ENCODE data around the gene PLA2G4A. TPM values are rescaled to one million over a fixed set of nuclear protein-coding genes. Genes with fewer than 3 reads are reported as not detected.
A peak's percentile ranks its signal among the peaks of the same experiment; 100 is the strongest.

PLA2G4A gene
- total and polyA plus RNA-seq, 2 donors (not counting 3 experiments of a cell fraction or from before 2014, with no cell fraction given): 8.2 to 13.3 TPM

DNA sequence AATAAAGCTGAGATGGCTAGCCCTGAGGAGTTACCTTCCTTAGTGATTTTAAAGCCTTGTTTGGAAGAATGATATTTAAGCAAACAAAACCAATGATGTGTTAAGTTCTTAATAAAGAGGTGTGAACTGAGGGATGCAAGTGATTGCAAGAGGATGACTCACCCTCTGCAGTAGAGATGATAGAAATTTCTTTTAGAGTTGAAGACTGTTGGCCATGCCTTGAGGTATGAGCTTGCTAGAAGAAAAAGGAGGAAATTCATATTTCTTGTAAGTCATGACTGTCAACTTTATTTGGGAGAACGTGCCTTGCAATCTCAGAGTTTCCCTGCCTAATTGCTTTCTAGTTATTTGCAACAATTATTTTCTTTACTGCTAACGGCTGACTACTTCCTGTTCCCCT lies 94.7 kb downstream of the PLA2G4A start:
- intact Hi-C loops (cut with micrococcal nuclease) (no loop called here), dilution Hi-C loops (cut with MboI; ENCODE audit: extremely low pct_ligation_motif_present, low sequenced_read_pairs) (no loop called here)
- Histone ChIP-seq H3K27ac (ENCODE audit: insufficient read depth, low read depth, low read length) (no peak overlapping the region), H3K27me3 (ENCODE audit: control insufficient read depth in 2 of 2, insufficient read depth in 2 of 2, low read length in 2 of 2) (no peaks in the 10 kb centered on the region), H3K4me1 (ENCODE audit: control insufficient read depth, extremely low read depth, insufficient read depth, low read length) (peaks cover 5% of the 10 kb centered on the region), H3K36me3 (ENCODE audit: control insufficient read depth in 2 of 2, extremely low read depth in 1 of 2, insufficient read depth in 2 of 2, low read length in 2 of 2) (no peaks in the 10 kb centered on the region), H4K20me1 (replicated peaks; ENCODE audit: control insufficient read depth, extremely low read depth, insufficient read depth, low read length) (no peaks in the 10 kb centered on the region), H3K9me1 (replicated peaks; ENCODE audit: control insufficient read depth, extremely low read depth, insufficient read depth, low read length) (no peaks in the 10 kb centered on the region), H3K79me2 (ENCODE audit: control insufficient read depth, insufficient read depth, low read length) (no peaks in the 10 kb centered on the region), H2AFZ (ENCODE audit: low read depth, low read length) (no peak overlapping the region), H3K4me2 (ENCODE audit: insufficient read depth, low read length) (no peak overlapping the region), H3K4me3 (replicated peaks in 1 of 3; ENCODE audit: insufficient read depth in 1 of 3, low read depth in 1 of 3, low read length in 3 of 3) (no peak overlapping the region), H3K9me3 (replicated peaks; ENCODE audit: control insufficient read depth, insufficient read depth, low read length) (no peaks in the 10 kb centered on the region), H3K9ac (replicated peaks; ENCODE audit: extremely low read depth, insufficient read depth, low read length) (no peak overlapping the region)
- TF ChIP-seq JUN (IDR thresholded peaks at IDR 0.05; ENCODE audit: borderline replicate concordance, insufficient read depth, insufficient read length, low read depth) (no peak), POLR2A (IDR thresholded peaks at IDR 0.05; ENCODE audit: low read depth, low read length) (no peak), EZH2 (IDR thresholded peaks at IDR 0.05; ENCODE audit: borderline replicate concordance, low read depth, low read length, severe bottlenecking) (no peak), CTCF (IDR thresholded peaks at IDR 0.05; ENCODE audit: extremely low read depth in 1 of 2, insufficient read depth in 1 of 2, low read depth in 1 of 2, low read length in 2 of 2) (no peak), FOS (IDR thresholded peaks at IDR 0.05; ENCODE audit: borderline replicate concordance, insufficient read depth, low read length) (peak; percentile 49)
- ChIA-PET POLR2A (no interaction called here), CTCF (interaction anchor here (0.7 kb wide), 1 partner anchor 63 kb away, joined by 3 read pairs; no protein-coding TSS in a partner anchor)
- DNase-seq (ENCODE audit: low read depth, low spot score) (no peak), FAIRE-seq (no peak)
- no TSS peak for BruUV-seq (replicated peaks)
